Measurements from ENCODE around the gene WARS2.

WARS2 gene

GRCh38 chr1:119081267-119081666 is 59.2 kb downstream of the WARS2 start:
- no peak for DNase-seq

GRCh38 chr1:119080586-119080985 is 59.9 kb downstream of the WARS2 start:
- DNase-seq, result no peak

- DNase-seq, result no peak
These were observed 60.6 kb downstream of the WARS2 start for GRCh38 chr1:119079881-119080280.

- DNase-seq, result no peak
These were observed 64.8 kb downstream of the WARS2 start for GRCh38 chr1:119075614-119076013.

GRCh38 chr1:119071321-119071720 is 69.1 kb downstream of the WARS2 start:
- DNase-seq, result no peak

- no peak for DNase-seq
These were observed 70.8 kb downstream of the WARS2 start for GRCh38 chr1:119069682-119070081.

GRCh38 chr1:119068427-119068826 is 72.0 kb downstream of the WARS2 start:
- DNase-seq, result no peak

GRCh38 chr1:119061700-119062099 is 78.8 kb downstream of the WARS2 start:
- DNase-seq, result no peak

- DNase-seq, result no peak
These were observed 84.9 kb downstream of the WARS2 start for GRCh38 chr1:119055568-119055967.

GRCh38 chr1:119053917-119054316 is 86.5 kb downstream of the WARS2 start:
- DNase-seq, result no peak

GRCh38 chr1:119052267-119052666 is 88.2 kb downstream of the WARS2 start:
- DNase-seq, result no peak

- no peak for DNase-seq
These were observed 91.6 kb downstream of the WARS2 start for GRCh38 chr1:119048624-119049404.

GRCh38 chr1:119046785-119047438 is 93.5 kb downstream of the WARS2 start:
- no peak for DNase-seq

- no peak for DNase-seq
These were observed 94.0 kb downstream of the WARS2 start for GRCh38 chr1:119046429-119046784.

GRCh38 chr1:119045096-119045746 is 95.2 kb downstream of the WARS2 start:
- DNase-seq, result no peak

- no peak for DNase-seq
These were observed 99.5 kb downstream of the WARS2 start for GRCh38 chr1:119040906-119041305.

GRCh38 chr1:119040489-119040888 is 100.0 kb downstream of the WARS2 start:
- no peak for DNase-seq

- DNase-seq, result no peak
These were observed 102.1 kb downstream of the WARS2 start for GRCh38 chr1:119038363-119038762.

GRCh38 chr1:119034359-119034758 is 106.1 kb downstream of the WARS2 start:
- no peak for DNase-seq

GRCh38 chr1:119032986-119033385 is 107.5 kb downstream of the WARS2 start:
- no peak for DNase-seq

GRCh38 chr1:119027759-119028158 is 112.7 kb downstream of the WARS2 start:
- no peak for DNase-seq

GRCh38 chr1:119026956-119027355 is 113.5 kb downstream of the WARS2 start:
- no peak for DNase-seq

GRCh38 chr1:119015547-119015946 is 124.9 kb downstream of the WARS2 start:
- DNase-seq, result no peak

GRCh38 chr1:119012383-119012782 is 128.1 kb downstream of the WARS2 start:
- DNase-seq, result no peak

All from activated CD4-positive, CD25-positive, alpha-beta regulatory T cell treated with anti-CD3 and anti-CD28 coated beads, Interleukin-2, amount 50 U/mL, for 72 hours (primary cell).